K562 (cell line): ENCODE results near the gene NCOA3. TPM values are rescaled to one million over a fixed set of nuclear protein-coding genes. Genes with fewer than 3 reads are reported as not detected.

ENCODE experiments used
- ATAC-seq: fragments of 200-7000 bp; cut with Tn5 transposase; 3 replicates; pipeline ENCODE4 v1.9.1; 2020; ENCODE audit warnings: moderate library complexity
- BruUV-seq: library from RNA; stranded (reverse); fragments of 400-500 nt; replicated peaks from 2 replicates; lab custom pipeline; 2021; lab: Mats Ljungman, UMichigan
- CTCF ChIA-PET: fragments of 300-600 bp; formaldehyde crosslinking; extraction: SDS; loops from one replicate; lab custom pipeline; 2021; ENCODE audit warnings: low intra/inter-chr PET ratio; lab: Yijun Ruan, JAX
- POLR2A ChIA-PET: fragments of 300-600, 350-650 bp; sonication (Branson Sonifier 250); formaldehyde crosslinking; extraction: SDS; loops from one replicate; lab custom pipeline; 2021; ENCODE audit warnings: antibody characterized with exemption, inconsistent platforms; lab: Yijun Ruan, JAX
- DNase-seq, 4 experiments: peaks; one replicate each; pipeline versions ENCODE4 v3.0.0 to v3.0.0-alpha.2; 2011 to 2018; ENCODE audit warnings: low spot score in 3 of 4, mixed read lengths in 3 of 4; ENCODE audit errors: extremely low read depth in 1 of 4
- FAIRE-seq: peaks from 2 replicates; lab custom pipeline; 2011; peaks lifted over from hg19 to GRCh38; lab: Jason Lieb, UNC
- H2AFZ ChIP-seq: 2 replicates; pipeline ENCODE4 v1.6.0; 2011; ENCODE audit warnings: low read depth, low read length, control low read depth, inconsistent platforms
- H3K27ac ChIP-seq: fragments of 200-600 bp; 3 replicates; pipeline ENCODE4 v1.8.0; 2011; ENCODE audit warnings: low read depth, mild to moderate bottlenecking, control low read depth, inconsistent platforms, low read length, moderate library complexity, mixed read lengths; ENCODE audit errors: extremely low read depth
- H3K27me3 ChIP-seq, 2 experiments: fragments of 300-600 bp in 1 of 2; 2 replicates in 1 of 2; 3 replicates in 1 of 2; pipeline versions ENCODE4 v1.6.0 to v1.8.0; 2011; ENCODE audit warnings: inconsistent platforms in 2 of 2, low read length in 2 of 2, mild to moderate bottlenecking in 1 of 2, mixed read lengths in 1 of 2, moderate library complexity in 1 of 2; ENCODE audit not compliant: control insufficient read depth in 2 of 2, insufficient read depth in 2 of 2
- H3K36me3 ChIP-seq: fragments of 300-600 bp; 3 replicates; pipeline ENCODE4 v1.8.0; 2011; ENCODE audit warnings: mild to moderate bottlenecking, low read length, inconsistent platforms; ENCODE audit not compliant: control insufficient read depth, insufficient read depth
- H3K4me1 ChIP-seq, 2 experiments: fragments of 200-600 bp in 1 of 2; replicated peaks in 1 of 2; 2 replicates in 1 of 2; 3 replicates in 1 of 2; pipeline versions ENCODE4 v1.5.1 to v1.8.0; 2011; ENCODE audit warnings: inconsistent platforms in 2 of 2, low read length in 2 of 2, mild to moderate bottlenecking in 1 of 2, mixed read lengths in 1 of 2, moderate library complexity in 1 of 2; ENCODE audit not compliant: control insufficient read depth in 2 of 2, insufficient read depth in 2 of 2
- H3K4me2 ChIP-seq: 2 replicates; pipeline ENCODE4 v1.6.1; 2011; ENCODE audit warnings: low read length, control low read depth, inconsistent platforms, mixed read lengths; ENCODE audit not compliant: insufficient read depth
- H3K4me3 ChIP-seq: fragments of 200-600 bp; sonication (generic), shearing (Covaris generic); 2 replicates; pipeline ENCODE4 v1.5.1; 2016; ENCODE audit warnings: control low read depth, inconsistent platforms
- H3K79me2 ChIP-seq: fragments of 200-600 bp; 3 replicates; pipeline ENCODE4 v1.8.0; 2011; ENCODE audit warnings: low read length, inconsistent platforms; ENCODE audit not compliant: control insufficient read depth, insufficient read depth
- H3K9ac ChIP-seq, 2 experiments: 2 replicates each; pipeline versions ENCODE4 v1.6.0 to v1.6.1; 2011; ENCODE audit warnings: low read depth in 2 of 2, low read length in 2 of 2, control low read depth in 1 of 2, inconsistent platforms in 1 of 2, mild to moderate bottlenecking in 1 of 2, mixed read lengths in 1 of 2; ENCODE audit not compliant: insufficient read depth in 1 of 2
- H3K9me1 ChIP-seq: one replicate; pipeline ENCODE4 v1.6.0; 2011; ENCODE audit warnings: inconsistent platforms, mild to moderate bottlenecking, low read length, moderate library complexity; ENCODE audit not compliant: control insufficient read depth, insufficient read depth
- H3K9me3 ChIP-seq: replicated peaks from 2 replicates; pipeline ENCODE4 v1.5.1; 2011; ENCODE audit warnings: low read depth, low read length, inconsistent platforms; ENCODE audit not compliant: control insufficient read depth, insufficient read depth
- H4K20me1 ChIP-seq: replicated peaks from 2 replicates; pipeline ENCODE4 v1.6.1; 2011; ENCODE audit warnings: low read length, inconsistent platforms, mixed read lengths; ENCODE audit not compliant: control insufficient read depth, insufficient read depth
- HNRNPL ChIP-seq: fragments of 200-400 bp; formaldehyde crosslinking; IDR thresholded peaks from 2 replicates; pipeline ENCODE4 v1.6.1; 2017; ENCODE audit warnings: low read depth, mild to moderate bottlenecking, low read length
- ZBTB11 ChIP-seq, 3 experiments: fragments of 200-800 bp in 1 of 3; fragments of 250-450 bp in 1 of 3; fragments of 450-650 bp in 1 of 3; sonication (Bioruptor Pico) in 1 of 3; sonication (Bioruptor generic) in 1 of 3; formaldehyde crosslinking in 1 of 3; IDR thresholded peaks; 2 replicates each; pipeline versions ENCODE4 v1.6.1 to v1.8.0; 2016 to 2022; ENCODE audit warnings: mild to moderate bottlenecking in 2 of 3, missing genetic modification characterization in 2 of 3, missing compliant biosample characterization in 1 of 3, moderate library complexity in 1 of 3
- ZBTB2 ChIP-seq: fragments of 450-650 bp; IDR thresholded peaks from 2 replicates; pipeline ENCODE4 v1.6.1; 2016; ENCODE audit warnings: antibody characterized with exemption
- ZNF121 ChIP-seq: sonication (generic); formaldehyde crosslinking; conservative IDR thresholded peaks from 2 replicates; pipeline ENCODE4 v1.8.0; 2022; ENCODE audit warnings: missing genetic modification reagents
- ZNF224 ChIP-seq: sonication (generic); formaldehyde crosslinking; IDR thresholded peaks from 2 replicates; pipeline ENCODE4 v1.8.0; 2022; ENCODE audit warnings: mild to moderate bottlenecking, missing genetic modification reagents
- WGBS: fragments of 100-300 bp; shearing (Covaris generic); methylation state at CpG from one replicate; pipeline ENCODE4 v1.1.6; 2016; ENCODE audit warnings: low coverage, mixed read lengths; ENCODE audit not compliant: insufficient coverage; ENCODE audit errors: missing lambda C conversion rate; 5-methylcytosine and 5-hydroxymethylcytosine counted together
- in situ Hi-C: fragments of 300-500 bp; cut with MboI; formaldehyde crosslinking; loops from 4 replicates; pipeline ENCODE4 v1.15.0; 2018; ENCODE audit warnings: inconsistent platforms, mixed read lengths
- intact Hi-C: fragments of 100-400 bp; cut with micrococcal nuclease; formaldehyde crosslinking; loops from 2 replicates; pipeline ENCODE4 v1.14.2; 2022
- polyA plus RNA-seq, 8 experiments: library from polyadenylated mRNA; depleted of rRNA in 4 of 8; stranded (reverse) in 5 of 8; unstranded in 3 of 8; fragments of >200 nt; fragmentation: Nextera tagmentation in 2 of 8; fragmentation: Illumina TruSeq in 1 of 8; extraction: Ambion mirVana in 2 of 8; extraction: Trizol in 1 of 8; gene quantifications; 2 replicates each; pipeline versions ENCODE4 v1.2.1 to v1.2.3, GENCODE V29; 2011 to 2014; ENCODE audit warnings: inconsistent platforms in 1 of 8, missing spikeins in 1 of 8
- total RNA-seq, 7 experiments: library from RNA; depleted of rRNA in 6 of 7; stranded (reverse); fragments of >200 nt in 6 of 7; fragmentation: Illumina TruSeq in 2 of 7; extraction: Trizol in 2 of 7; gene quantifications; 2 replicates each; pipeline versions ENCODE4 v1.2.1 to v1.2.3, GENCODE V29; 2011 to 2021; ENCODE audit warnings: low replicate concordance in 1 of 7

The NCOA3 gene
- total and polyA plus RNA-seq, 9 of the 15 experiments (the other 6 are each of a cell fraction or from before 2014, with no cell fraction given) = 3.2 to 24.3 (median 14.4) TPM

- no TSS peak for BruUV-seq
- H3K4me2 ChIP-seq = no peak overlapping the region
- TF ChIP-seq ZNF121 (CRISPR knock-in tag) = 0 out of 2 replicates have a peak, but pooled peaks have one; percentile 10
- no peak for TF ChIP-seq ZBTB2
- intact Hi-C loops = no loop called here
- H3K4me1 ChIP-seq = peaks cover 3 to 8% of the 10 kb centered on the region in 2 experiments; a peak in 1 of 5 replicates
- FAIRE-seq (no peak), ATAC-seq (no peak), DNase-seq (no peak)
- peaks cover 90% of the 10 kb centered on the region for H3K79me2 ChIP-seq
- H3K4me3 ChIP-seq = no peak overlapping the region
- no peaks in the 10 kb centered on the region for H3K27me3 ChIP-seq
- H3K9me1 ChIP-seq = no peaks in the 10 kb centered on the region
- no peak overlapping the region for H3K9ac ChIP-seq
- H3K9me3 ChIP-seq = no peaks in the 10 kb centered on the region
- no peaks in the 10 kb centered on the region for H4K20me1 ChIP-seq
- 100% methylated on average over 1 of the region's 1 CpG for WGBS
- no peak overlapping the region for H3K27ac ChIP-seq
- no peak overlapping the region for H2AFZ ChIP-seq
- in situ Hi-C loops = loop anchor here (10.0 kb wide), 1 partner anchor 115 kb away; no protein-coding TSS in a partner anchor
- POLR2A ChIA-PET = no interaction called here
- CTCF ChIA-PET = no interaction called here
- peaks cover 4% of the 10 kb centered on the region; the same call in 1 of the 3 replicates for H3K36me3 ChIP-seq
Measured at GRCh38 chr20:47509685-47510084, 8.0 kb downstream of the NCOA3 start.

- intact Hi-C loops (no loop called here), in situ Hi-C loops (no loop called here)
- Histone ChIP-seq H3K9me3 (peaks cover 5% of the 10 kb centered on the region), H3K4me2 (no peak overlapping the region), H3K9me1 (no peaks in the 10 kb centered on the region), H3K27ac (no peak overlapping the region), H3K4me3 (no peak overlapping the region), H2AFZ (no peak overlapping the region), H3K79me2 (peaks cover 74% of the 10 kb centered on the region), H4K20me1 (no peaks in the 10 kb centered on the region), H3K36me3 (peaks cover 7% of the 10 kb centered on the region; the same call in 2 of the 3 replicates), H3K9ac (no peak overlapping the region), H3K27me3 (no peaks in the 10 kb centered on the region), H3K4me1 (0 out of 5 replicates have a peak, but pooled peaks cover 0 to 3% of the 10 kb centered on the region in 2 experiments)
- TF ChIP-seq ZNF224 (CRISPR knock-in tag) = no peak
- TF ChIP-seq ZBTB11 (CRISPR knock-in tag; IDR thresholded peaks at IDR 0.05) = peak in 1 of 3 experiments; percentile 64; a peak in 2 of 6 replicates
- TF ChIP-seq HNRNPL = no peak
- ChIA-PET CTCF (no interaction called here), POLR2A (interaction anchor here (0.6 to 5.9 kb wide), 4 partner anchors 12 to 108 kb away, joined by 3 to 43 read pairs (median 4); partner anchors contain the start of gene NCOA3)
- no peak for FAIRE-seq
- WGBS = 74% methylated on average over 1 of the region's 1 CpG
- no peak for DNase-seq
- no peak for ATAC-seq
- no TSS peak for BruUV-seq
Measured at GRCh38 chr20:47515843-47516242, 14.2 kb downstream of the NCOA3 start.
